ENCODE data around the gene ST6GALNAC1.

Gene ST6GALNAC1

GRCh38 chr17:76676629-76677028 lies 33.1 kb upstream of the ST6GALNAC1 start:
- no peak for DNase-seq (ENCODE audit: low read depth)

GRCh38 chr17:76675648-76676047 lies 32.1 kb upstream of the ST6GALNAC1 start:
- no peak for DNase-seq (ENCODE audit: low read depth)

GRCh38 chr17:76674600-76674999 lies 31.0 kb upstream of the ST6GALNAC1 start:
- DNase-seq (ENCODE audit: low read depth) = no peak

- no peak for DNase-seq (ENCODE audit: low read depth)
Measured at GRCh38 chr17:76673729-76674128, 30.2 kb upstream of the ST6GALNAC1 start.

GRCh38 chr17:76672892-76673291 lies 29.3 kb upstream of the ST6GALNAC1 start:
- no peak for DNase-seq (ENCODE audit: low read depth)

GRCh38 chr17:76672270-76672851 lies 28.8 kb upstream of the ST6GALNAC1 start:
- DNase-seq (ENCODE audit: low read depth) = no peak

- no peak for DNase-seq (ENCODE audit: low read depth)
Measured at GRCh38 chr17:76671912-76672262, 28.3 kb upstream of the ST6GALNAC1 start.

- DNase-seq (ENCODE audit: low read depth) = peak; percentile 86
Measured at GRCh38 chr17:76671123-76671911, 27.8 kb upstream of the ST6GALNAC1 start.

- DNase-seq (ENCODE audit: low read depth) = no peak
Measured at GRCh38 chr17:76670718-76671122, 27.2 kb upstream of the ST6GALNAC1 start.

GRCh38 chr17:76670020-76670717 lies 26.6 kb upstream of the ST6GALNAC1 start:
- DNase-seq (ENCODE audit: low read depth) = no peak

GRCh38 chr17:76667786-76668453 lies 24.4 kb upstream of the ST6GALNAC1 start:
- DNase-seq (ENCODE audit: low read depth) = no peak

GRCh38 chr17:76667491-76667755 lies 23.9 kb upstream of the ST6GALNAC1 start:
- DNase-seq (ENCODE audit: low read depth) = no peak

- DNase-seq (ENCODE audit: low read depth) = no peak
Measured at GRCh38 chr17:76660656-76661042, 17.1 kb upstream of the ST6GALNAC1 start.

- DNase-seq (ENCODE audit: low read depth) = no peak
Measured at GRCh38 chr17:76659928-76660655, 16.5 kb upstream of the ST6GALNAC1 start.

- no peak for DNase-seq (ENCODE audit: low read depth)
Measured at GRCh38 chr17:76658242-76658662, 14.7 kb upstream of the ST6GALNAC1 start.

- DNase-seq (ENCODE audit: low read depth) = no peak
Measured at GRCh38 chr17:76657505-76658241, 14.1 kb upstream of the ST6GALNAC1 start.

- DNase-seq (ENCODE audit: low read depth) = no peak
Measured at GRCh38 chr17:76654408-76654807, 10.9 kb upstream of the ST6GALNAC1 start.

- no peak for DNase-seq (ENCODE audit: low read depth)
Measured at GRCh38 chr17:76650504-76650903, 6.9 kb upstream of the ST6GALNAC1 start.

- DNase-seq (ENCODE audit: low read depth) = no peak
Measured at GRCh38 chr17:76646712-76647111, 3.2 kb upstream of the ST6GALNAC1 start.

GRCh38 chr17:76645481-76645880 lies 1.9 kb upstream of the ST6GALNAC1 start:
- no peak for DNase-seq (ENCODE audit: low read depth)

GRCh38 chr17:76644995-76645394 lies 1.4 kb upstream of the ST6GALNAC1 start:
- no peak for DNase-seq (ENCODE audit: low read depth)

GRCh38 chr17:76642994-76643393 lies 563 bp downstream of the ST6GALNAC1 start:
- DNase-seq (ENCODE audit: low read depth) = no peak

Measured in stimulated activated CD8-positive, alpha-beta memory T cell treated with anti-CD3 and anti-CD28 coated beads, Interleukin-15, amount 100 ng/mL, for 24 hours (primary cell).